HG03175 (cell line): ENCODE data around the gene IGFL4.

Experiments
- ATAC-seq: cut with Tn5 transposase; IDR thresholded peaks from one replicate; pipeline ENCODE4 v1.9.1; 2021; ENCODE audit warnings: mild to moderate bottlenecking, moderate library complexity; ENCODE audit not compliant: unreplicated experiment

Gene IGFL4

GRCh38 chr19:46065486-46066071, 24.8 kb upstream of the IGFL4 start:
- no peak for ATAC-seq

GRCh38 chr19:46063201-46063600, 22.4 kb upstream of the IGFL4 start:
- no peak for ATAC-seq

- ATAC-seq: no peak
Measured at GRCh38 chr19:46060012-46060411, 19.2 kb upstream of the IGFL4 start.

- ATAC-seq: no peak
Measured at GRCh38 chr19:46058778-46059177, 18.0 kb upstream of the IGFL4 start.

- ATAC-seq: no peak
Measured at GRCh38 chr19:46056536-46056935, 15.7 kb upstream of the IGFL4 start.

- ATAC-seq: no peak
Measured at GRCh38 chr19:46052896-46053295, 12.1 kb upstream of the IGFL4 start.

- ATAC-seq: no peak
Measured at GRCh38 chr19:46049597-46049996, 8.8 kb upstream of the IGFL4 start.

- no peak for ATAC-seq
Measured at GRCh38 chr19:46043519-46043918, 2.7 kb upstream of the IGFL4 start.

GRCh38 chr19:46042252-46042883, 1.6 kb upstream of the IGFL4 start:
- no peak for ATAC-seq

- no peak for ATAC-seq
Measured at GRCh38 chr19:46040125-46040524, 677 bp downstream of the IGFL4 start.

- ATAC-seq: no peak
Measured at GRCh38 chr19:46036744-46037128, 4.1 kb downstream of the IGFL4 start.

GRCh38 chr19:46035986-46036743, 4.6 kb downstream of the IGFL4 start:
- ATAC-seq: no peak

GRCh38 chr19:46035546-46035945, 5.3 kb downstream of the IGFL4 start:
- no peak for ATAC-seq

GRCh38 chr19:46033401-46033800, 7.4 kb downstream of the IGFL4 start:
- no peak for ATAC-seq

GRCh38 chr19:46032597-46033025, 8.2 kb downstream of the IGFL4 start:
- no peak for ATAC-seq

GRCh38 chr19:46031781-46032596, 8.8 kb downstream of the IGFL4 start:
- no peak for ATAC-seq

- no peak for ATAC-seq
Measured at GRCh38 chr19:46030812-46031550, 9.8 kb downstream of the IGFL4 start.

GRCh38 chr19:46025835-46026234, 15.0 kb downstream of the IGFL4 start:
- no peak for ATAC-seq

GRCh38 chr19:46023311-46023779, 17.5 kb downstream of the IGFL4 start:
- ATAC-seq: no peak
